OCI-LY7 (cell line): Measurements from ENCODE around the gene SPRY2. TPM values are rescaled to one million over a fixed set of nuclear protein-coding genes. Genes with fewer than 3 reads are reported as not detected.

Source experiments
- BruUV-seq: library from RNA; stranded (reverse); fragments of 400-500 nt; replicated peaks from 2 replicates; lab custom pipeline; 2021; lab: Mats Ljungman, UMichigan
- CTCF ChIA-PET: fragments of 300-600 bp; sonication (Branson Sonifier 250); formaldehyde crosslinking; loops from one replicate; lab custom pipeline; 2022; ENCODE audit warnings: antibody characterized with exemption; ENCODE audit not compliant: unreplicated experiment; lab: Charles Lee
- POLR2A ChIA-PET: fragments of 300-600 bp; sonication (Branson Sonifier 250); formaldehyde crosslinking; loops from one replicate; lab custom pipeline; 2022; ENCODE audit warnings: antibody characterized with exemption; lab: Charles Lee
- DNase-seq: peaks from one replicate; pipeline ENCODE4 v3.0.0-alpha.2; 2015; ENCODE audit warnings: low spot score
- H2AFZ ChIP-seq: fragments of 200-600 bp; sonication (generic), shearing (Covaris generic); 2 replicates; pipeline ENCODE4 v1.6.1; 2014; ENCODE audit warnings: mild to moderate bottlenecking, antibody characterized with exemption, low read length, moderate library complexity
- H3K27ac ChIP-seq: fragments of 200-600 bp; sonication (generic); 2 replicates; pipeline ENCODE4 v1.5.1; 2014; ENCODE audit warnings: mixed run types, low read depth, mild to moderate bottlenecking, moderate library complexity, low read length, inconsistent platforms; ENCODE audit not compliant: poor library complexity, severe bottlenecking
- H3K36me3 ChIP-seq: fragments of 200-600 bp; sonication (generic); 2 replicates; pipeline ENCODE4 v1.6.1; 2014; ENCODE audit warnings: mild to moderate bottlenecking, antibody characterized with exemption, low read length, moderate library complexity, mixed read lengths; ENCODE audit not compliant: insufficient read depth
- H3K4me1 ChIP-seq: fragments of 200-600 bp; sonication (generic); 2 replicates; pipeline ENCODE4 v1.5.1; 2014; ENCODE audit warnings: mild to moderate bottlenecking, low read length; ENCODE audit not compliant: insufficient read depth, poor library complexity, severe bottlenecking
- H3K4me2 ChIP-seq: fragments of 200-600 bp; sonication (generic); 2 replicates; pipeline ENCODE4 v1.6.1; 2014; ENCODE audit warnings: mild to moderate bottlenecking, low read length
- H3K4me3 ChIP-seq: fragments of 200-600 bp; sonication (generic); 2 replicates; pipeline ENCODE4 v1.5.1; 2014; ENCODE audit warnings: mild to moderate bottlenecking, low read depth, low read length; ENCODE audit not compliant: poor library complexity, severe bottlenecking
- H3K79me2 ChIP-seq: fragments of 200-600 bp; sonication (generic); 2 replicates; pipeline ENCODE4 v1.6.1; 2016; ENCODE audit warnings: low read depth, mild to moderate bottlenecking, low read length, moderate library complexity, mixed read lengths; ENCODE audit not compliant: insufficient read depth
- H3K9me2 ChIP-seq: fragments of 200-600 bp; sonication (generic); 2 replicates; pipeline ENCODE4 v1.6.1; 2016; ENCODE audit warnings: mild to moderate bottlenecking, low read length, mixed read lengths; ENCODE audit not compliant: insufficient read depth
- H3K9me3 ChIP-seq: fragments of 200-600 bp; sonication (generic); 2 replicates; pipeline ENCODE4 v1.6.1; 2014; ENCODE audit warnings: mild to moderate bottlenecking, mixed run types, low read length, mixed read lengths
- H4K20me1 ChIP-seq: fragments of 200-600 bp; sonication (generic); 2 replicates; pipeline ENCODE4 v1.6.1; 2014; ENCODE audit warnings: mild to moderate bottlenecking, antibody characterized with exemption, low read length, moderate library complexity, mixed read lengths; ENCODE audit not compliant: insufficient read depth
- EZH2phosphoT487 ChIP-seq: fragments of 200-600 bp; sonication (generic); IDR thresholded peaks from 2 replicates; pipeline ENCODE4 v1.6.1; 2018; ENCODE audit warnings: low read depth, borderline replicate concordance, mild to moderate bottlenecking, mixed run types, antibody characterized with exemption, low read length, moderate library complexity, mixed read lengths
- intact Hi-C: fragments of 100-400 bp; cut with micrococcal nuclease; formaldehyde crosslinking; loops from one replicate; pipeline ENCODE4 v1.10.0; 2022; ENCODE audit not compliant: unreplicated experiment
- total RNA-seq, 2 experiments: library from RNA; depleted of rRNA in 1 of 2; stranded (reverse); fragments of >200 nt in 1 of 2; shearing (Covaris generic) in 1 of 2; gene quantifications; 2 replicates each; pipeline ENCODE4 v1.2.3, GENCODE V29; 2014 to 2022
- TF ChIP-seq, protein P1 (sequence below): fragments of 200-600 bp; sonication (generic); conservative IDR thresholded peaks from 2 replicates; pipeline ENCODE4 v1.5.1; 2014; ENCODE audit warnings: mild to moderate bottlenecking, antibody characterized with exemption, low read length, moderate library complexity, mixed read lengths

Gene SPRY2
- total RNA-seq, 2 experiments from 2014 or later = not detected

DNA sequence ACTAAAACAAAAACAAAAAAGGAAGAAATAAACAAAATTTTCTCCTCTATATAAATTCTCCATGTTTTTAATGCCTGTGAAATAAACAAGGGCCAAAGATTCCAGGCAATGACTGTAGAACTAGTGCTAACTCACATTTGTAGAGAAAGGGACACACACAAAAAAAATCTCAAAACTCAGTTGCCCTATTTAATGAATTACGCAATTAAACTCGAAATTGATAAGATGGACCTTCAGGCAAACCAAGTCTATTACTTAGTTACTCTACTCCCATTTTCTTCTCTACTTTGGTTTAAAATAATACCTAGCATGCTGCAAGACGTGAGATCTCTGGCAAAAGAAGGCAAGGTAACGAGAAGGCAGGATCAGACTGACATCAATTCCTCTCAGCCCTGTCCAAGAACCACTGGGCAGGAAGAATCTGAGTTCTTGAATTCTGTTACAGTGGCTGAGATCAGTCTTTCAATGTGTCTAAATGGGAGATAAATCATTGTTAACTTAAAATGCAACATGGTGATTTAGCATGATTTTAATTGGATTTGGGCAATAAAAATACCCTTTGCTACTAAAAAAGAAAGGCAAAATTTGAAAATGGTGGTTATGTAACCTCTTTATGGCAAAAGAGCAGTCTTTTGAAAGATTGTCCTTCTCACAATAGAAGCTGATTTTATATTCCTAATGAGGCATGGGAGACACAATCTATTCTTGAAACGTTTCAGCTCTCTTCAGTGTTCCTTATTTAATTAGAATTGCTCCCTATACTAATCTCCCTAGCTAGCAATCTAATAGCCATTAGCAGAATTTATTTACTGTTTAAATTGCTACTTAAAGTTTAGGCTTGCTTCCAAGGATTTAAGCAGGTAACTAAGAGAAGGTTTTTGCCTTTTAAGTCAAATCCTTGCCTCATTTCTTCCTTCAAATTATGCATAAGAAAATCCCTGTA is 25.9 kb downstream of the SPRY2 start:
- Histone ChIP-seq H4K20me1 (no peaks in the 10 kb centered on the region), H3K27ac (no peak overlapping the region), H3K79me2 (no peaks in the 10 kb centered on the region), H3K4me1 (no peaks in the 10 kb centered on the region), H3K4me2 (no peak overlapping the region), H3K9me2 (no peaks in the 10 kb centered on the region), H3K4me3 (no peak overlapping the region), H2AFZ (no peak overlapping the region), H3K36me3 (no peaks in the 10 kb centered on the region), H3K9me3 (no peaks in the 10 kb centered on the region)
- DNase-seq = no peak
- intact Hi-C loops = no loop called here
- ChIA-PET POLR2A (no interaction called here), CTCF (no interaction called here)
- no TSS peak for BruUV-seq
- no peak for TF ChIP-seq EZH2phosphoT487
- TF ChIP-seq, protein P1, sequence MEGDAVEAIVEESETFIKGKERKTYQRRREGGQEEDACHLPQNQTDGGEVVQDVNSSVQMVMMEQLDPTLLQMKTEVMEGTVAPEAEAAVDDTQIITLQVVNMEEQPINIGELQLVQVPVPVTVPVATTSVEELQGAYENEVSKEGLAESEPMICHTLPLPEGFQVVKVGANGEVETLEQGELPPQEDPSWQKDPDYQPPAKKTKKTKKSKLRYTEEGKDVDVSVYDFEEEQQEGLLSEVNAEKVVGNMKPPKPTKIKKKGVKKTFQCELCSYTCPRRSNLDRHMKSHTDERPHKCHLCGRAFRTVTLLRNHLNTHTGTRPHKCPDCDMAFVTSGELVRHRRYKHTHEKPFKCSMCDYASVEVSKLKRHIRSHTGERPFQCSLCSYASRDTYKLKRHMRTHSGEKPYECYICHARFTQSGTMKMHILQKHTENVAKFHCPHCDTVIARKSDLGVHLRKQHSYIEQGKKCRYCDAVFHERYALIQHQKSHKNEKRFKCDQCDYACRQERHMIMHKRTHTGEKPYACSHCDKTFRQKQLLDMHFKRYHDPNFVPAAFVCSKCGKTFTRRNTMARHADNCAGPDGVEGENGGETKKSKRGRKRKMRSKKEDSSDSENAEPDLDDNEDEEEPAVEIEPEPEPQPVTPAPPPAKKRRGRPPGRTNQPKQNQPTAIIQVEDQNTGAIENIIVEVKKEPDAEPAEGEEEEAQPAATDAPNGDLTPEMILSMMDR = no peak

- H3K4me2 ChIP-seq = no peak overlapping the region
- CTCF ChIA-PET = no interaction called here
Measured at GRCh38 chr13:80313668-80314256, 27.2 kb downstream of the SPRY2 start.

More at GRCh38 chr13:80313668-80314256, 27.2 kb downstream of the SPRY2 start:
- TF ChIP-seq, protein P1 = no peak
- no peak for TF ChIP-seq EZH2phosphoT487
- H3K4me1 ChIP-seq = no peaks in the 10 kb centered on the region
- no TSS peak for BruUV-seq
- no peak overlapping the region for H3K27ac ChIP-seq
- no peaks in the 10 kb centered on the region for H3K9me3 ChIP-seq
- H2AFZ ChIP-seq = no peak overlapping the region
- no peaks in the 10 kb centered on the region for H3K36me3 ChIP-seq
- H3K79me2 ChIP-seq = no peaks in the 10 kb centered on the region
- POLR2A ChIA-PET = no interaction called here
- intact Hi-C loops = no loop called here
- H3K9me2 ChIP-seq = no peaks in the 10 kb centered on the region
- no peak for DNase-seq
- no peaks in the 10 kb centered on the region for H4K20me1 ChIP-seq
- H3K4me3 ChIP-seq = no peak overlapping the region
